8988T (cell line): Measurements from ENCODE around the gene CENATAC.
A peak's percentile ranks its signal among the peaks of the same experiment; 100 is the strongest.
"Not testable (repeated sequence)": the region's sequence is repeated elsewhere in the genome, so short reads cannot be mapped to it uniquely, and the experiment has no call there.

Experiments
- DNase-seq: peaks from one replicate; pipeline ENCODE4 v3.0.0; 2011

CENATAC gene, protein sequence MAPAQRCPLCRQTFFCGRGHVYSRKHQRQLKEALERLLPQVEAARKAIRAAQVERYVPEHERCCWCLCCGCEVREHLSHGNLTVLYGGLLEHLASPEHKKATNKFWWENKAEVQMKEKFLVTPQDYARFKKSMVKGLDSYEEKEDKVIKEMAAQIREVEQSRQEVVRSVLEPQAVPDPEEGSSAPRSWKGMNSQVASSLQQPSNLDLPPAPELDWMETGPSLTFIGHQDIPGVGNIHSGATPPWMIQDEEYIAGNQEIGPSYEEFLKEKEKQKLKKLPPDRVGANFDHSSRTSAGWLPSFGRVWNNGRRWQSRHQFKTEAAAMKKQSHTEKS

GRCh38 chr11:118997627-118998387 lies at the start of gene CENATAC:
Gene CENATAC (plus strand): TSS chr11:118998138. CDS start chr11:118998198, 60 bp downstream.
- peak; percentile 98 for DNase-seq

DNA sequence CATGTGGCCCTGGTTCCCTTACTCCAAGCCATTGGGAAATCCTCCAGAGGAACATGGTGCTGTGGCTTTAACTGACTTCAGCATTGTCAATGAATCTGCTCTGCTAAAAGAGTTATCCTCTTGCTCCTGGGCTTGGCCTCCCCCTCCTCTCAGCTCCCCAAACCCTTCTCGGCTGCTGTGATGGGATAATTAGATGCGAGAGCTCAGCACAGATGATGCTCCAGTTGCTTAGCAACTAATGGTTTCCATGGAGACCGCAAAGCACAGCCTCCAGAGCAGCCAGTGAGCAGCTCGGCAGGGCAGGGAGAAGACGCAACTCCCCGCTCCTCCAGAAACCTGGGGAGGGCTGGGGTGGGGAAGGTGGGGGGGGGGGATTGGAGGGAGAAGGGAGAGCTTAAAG lies 44.7 kb upstream of the CENATAC start:
- no peak for DNase-seq

GRCh38 chr11:118953976-118954375 lies 44.0 kb upstream of the CENATAC start:
- not testable (repeated sequence) for DNase-seq

DNA sequence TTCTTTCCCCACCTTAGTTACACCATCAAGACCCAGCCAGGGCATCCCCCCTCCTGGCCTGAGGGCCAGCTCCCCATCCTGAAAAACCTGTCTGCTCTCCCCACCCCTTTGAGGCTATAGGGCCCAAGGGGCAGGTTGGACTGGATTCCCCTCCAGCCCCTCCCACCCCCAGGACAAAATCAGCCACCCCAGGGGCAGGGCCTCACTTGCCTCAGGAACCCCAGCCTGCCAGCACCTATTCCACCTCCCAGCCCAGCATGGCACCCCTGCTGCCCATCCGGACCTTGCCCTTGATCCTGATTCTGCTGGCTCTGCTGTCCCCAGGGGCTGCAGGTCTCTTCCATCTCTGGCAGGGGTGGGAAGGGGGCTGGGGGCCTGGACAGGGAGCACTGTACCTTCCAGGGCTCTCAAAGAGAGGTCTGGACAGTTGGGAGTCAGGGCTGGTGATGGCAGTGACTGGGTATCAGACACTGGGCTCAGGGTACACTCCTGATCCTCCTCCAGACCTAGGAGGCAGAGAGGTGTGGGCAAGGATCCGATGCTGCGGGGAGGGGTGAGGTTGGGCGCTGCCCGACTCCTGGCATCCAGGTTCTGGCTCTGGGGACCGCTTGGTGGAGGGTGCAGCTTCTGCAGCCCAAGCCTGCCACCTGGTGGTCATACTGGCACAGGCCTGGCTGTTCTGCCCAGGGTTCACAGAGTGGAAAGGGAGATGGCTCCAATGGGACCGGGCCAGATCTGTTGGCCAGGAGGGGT lies 41.7 kb upstream of the CENATAC start, which contains the start of gene UPK2:
Gene UPK2, plus strand, starts transcription at position 205 of the 753 bp plus-strand sequence. Its CDS starts 53 bp downstream, at position 258.
- DNase-seq, result peak; percentile 97

- no peak for DNase-seq
Observed at GRCh38 chr11:118956847-118957469, 41.0 kb upstream of the CENATAC start.

DNA sequence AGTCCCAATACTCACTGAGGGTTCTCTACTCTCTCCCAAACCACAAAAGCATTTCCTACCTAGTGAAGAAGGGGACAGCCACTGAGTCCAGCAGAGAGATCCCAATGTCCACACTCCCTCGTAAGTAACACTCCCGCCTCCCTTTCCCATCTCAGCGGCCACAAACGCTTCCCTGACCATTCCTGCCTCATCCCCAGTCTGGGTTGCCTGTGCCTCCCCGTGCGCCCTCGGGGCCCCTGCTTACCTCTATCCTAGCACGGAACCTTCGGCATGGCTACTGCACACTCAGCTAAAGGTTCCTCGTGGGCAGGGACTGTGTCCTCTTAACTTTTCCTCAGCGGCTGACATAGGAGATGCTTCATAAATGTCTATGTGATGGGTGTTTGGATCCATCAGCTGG lies 40.4 kb upstream of the CENATAC start:
- no peak for DNase-seq

DNA sequence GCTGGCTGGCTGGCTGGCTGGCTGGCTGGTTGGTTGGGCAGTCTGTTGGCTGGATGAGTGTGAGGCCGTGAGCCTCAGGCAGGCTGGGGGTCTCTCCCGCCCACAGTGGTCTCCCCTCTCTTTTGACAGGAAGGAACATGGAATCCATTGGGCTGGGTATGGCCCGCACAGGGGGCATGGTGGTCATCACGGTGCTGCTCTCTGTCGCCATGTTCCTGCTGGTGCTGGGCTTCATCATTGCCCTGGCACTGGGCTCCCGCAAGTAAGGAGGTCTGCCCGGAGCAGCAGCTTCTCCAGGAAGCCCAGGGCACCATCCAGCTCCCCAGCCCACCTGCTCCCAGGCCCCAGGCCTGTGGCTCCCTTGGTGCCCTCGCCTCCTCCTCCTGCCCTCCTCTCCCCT lies 40.0 kb upstream of the CENATAC start:
- no peak for DNase-seq

GRCh38 chr11:118958577-118958976 lies 39.4 kb upstream of the CENATAC start:
- no peak for DNase-seq

DNA sequence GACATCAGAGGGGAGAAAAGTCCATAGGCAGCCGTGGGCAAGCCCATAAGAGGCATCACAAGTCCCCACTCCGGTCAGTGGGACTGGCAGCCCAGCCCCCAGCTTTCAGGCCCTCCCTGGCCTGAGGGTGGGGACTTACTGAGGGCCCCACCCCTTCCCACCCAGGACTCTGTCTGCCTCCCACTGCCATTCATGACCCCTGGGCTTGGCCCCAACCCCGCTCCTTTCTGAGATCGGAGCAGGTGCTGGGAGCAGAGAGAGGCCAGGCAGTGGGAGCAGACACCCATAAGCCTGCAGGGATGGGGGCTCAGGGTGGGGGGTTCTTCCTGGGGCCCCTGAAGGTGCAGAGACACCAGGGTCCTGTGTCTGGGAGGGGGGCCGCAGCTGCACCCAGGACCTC lies 36.7 kb upstream of the CENATAC start:
- DNase-seq, result no peak

DNA sequence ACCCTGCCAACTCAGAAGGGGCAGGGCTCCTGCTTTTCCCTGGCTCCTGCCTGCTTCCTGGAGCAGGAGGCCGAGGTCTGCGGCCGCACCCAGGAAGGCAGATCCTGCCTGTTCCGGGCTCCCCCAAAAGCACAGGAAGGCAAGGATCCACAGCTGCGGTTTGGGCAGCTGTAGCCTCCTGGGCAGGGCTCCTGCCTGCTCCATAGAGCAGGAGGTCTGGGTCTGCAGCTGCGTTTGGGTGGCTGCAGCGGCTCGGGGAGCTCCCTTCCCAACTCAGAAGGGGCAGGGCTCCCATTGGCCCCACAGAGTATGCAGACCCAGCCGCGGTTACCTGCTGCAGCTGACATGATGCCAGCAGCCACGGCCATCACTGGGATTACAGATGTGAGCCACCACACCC lies 36.3 kb upstream of the CENATAC start:
- DNase-seq, result no peak

DNA sequence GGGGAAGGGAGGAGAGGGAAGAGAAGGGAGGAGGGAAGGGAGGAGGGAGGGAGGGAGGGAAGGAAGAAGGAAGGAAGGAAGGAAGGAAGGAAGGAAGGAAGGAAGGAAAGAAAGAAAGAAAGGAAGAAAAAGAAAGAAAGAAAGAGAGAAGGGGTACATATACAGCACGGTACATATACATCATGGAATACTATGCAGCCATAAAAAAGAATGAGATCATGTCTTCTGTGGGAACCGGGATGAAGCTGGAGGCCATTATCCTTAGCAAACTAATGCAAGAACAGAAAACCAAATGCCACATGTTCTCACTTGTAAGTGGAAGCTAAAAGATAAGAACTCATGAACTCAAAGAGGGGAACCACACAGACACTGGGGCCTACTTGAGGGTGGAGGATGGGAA lies 28.4 kb upstream of the CENATAC start:
- not testable (repeated sequence) for DNase-seq

- no peak for DNase-seq
Observed at GRCh38 chr11:118971646-118972045, 26.3 kb upstream of the CENATAC start, which contains the start of gene FOXR1. Gene FOXR1 (plus strand): TSS chr11:118971761. CDS start chr11:118971932, 171 bp downstream.

DNA sequence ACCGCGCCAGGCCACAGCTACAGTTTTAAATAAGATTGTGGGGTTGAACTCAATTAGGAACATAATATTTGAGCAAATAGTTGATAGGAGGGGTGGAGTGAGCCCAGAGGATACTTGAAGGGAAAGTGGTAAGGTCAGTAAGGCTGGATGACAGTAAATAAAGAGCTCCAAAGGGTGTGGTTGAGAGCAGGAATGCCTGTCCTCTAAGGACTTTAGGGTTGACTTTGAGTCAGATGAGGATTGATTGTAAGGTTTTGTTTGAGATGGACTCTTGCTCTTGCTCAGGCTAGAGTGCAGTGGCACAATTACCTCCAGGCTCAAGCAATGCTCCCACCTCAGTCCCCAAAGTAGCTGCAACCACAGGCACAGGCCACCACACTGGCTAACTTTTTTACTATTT lies 24.0 kb upstream of the CENATAC start:
- no peak for DNase-seq

- no peak for DNase-seq
Observed at GRCh38 chr11:118975771-118976709, 21.9 kb upstream of the CENATAC start.

- no peak for DNase-seq
Observed at GRCh38 chr11:118979434-118979833, 18.5 kb upstream of the CENATAC start.

GRCh38 chr11:118980191-118980881 lies 17.6 kb upstream of the CENATAC start:
- DNase-seq, result no peak

DNA sequence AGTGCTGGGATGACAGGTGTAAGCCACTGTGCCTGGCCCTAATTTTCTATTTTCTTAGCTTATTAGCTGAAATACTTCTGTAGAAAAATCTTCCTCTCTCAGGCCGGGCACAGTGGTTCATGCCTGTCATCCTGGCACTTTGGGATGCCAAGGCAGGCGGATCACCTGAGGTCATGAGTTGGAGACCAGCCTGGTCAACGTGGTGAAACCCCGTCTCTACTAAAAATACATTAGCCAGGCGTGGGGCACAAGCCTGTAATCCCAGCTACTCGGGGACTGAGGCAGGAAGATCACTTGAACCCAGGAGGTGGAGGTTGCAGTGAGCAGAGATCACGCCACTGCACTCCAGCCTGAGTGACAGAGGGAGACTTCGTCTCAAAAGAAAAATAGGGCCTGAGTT lies 13.6 kb upstream of the CENATAC start:
- DNase-seq, result not testable (repeated sequence)

- no peak for DNase-seq
Observed at GRCh38 chr11:118984825-118985224, 13.1 kb upstream of the CENATAC start.

DNA sequence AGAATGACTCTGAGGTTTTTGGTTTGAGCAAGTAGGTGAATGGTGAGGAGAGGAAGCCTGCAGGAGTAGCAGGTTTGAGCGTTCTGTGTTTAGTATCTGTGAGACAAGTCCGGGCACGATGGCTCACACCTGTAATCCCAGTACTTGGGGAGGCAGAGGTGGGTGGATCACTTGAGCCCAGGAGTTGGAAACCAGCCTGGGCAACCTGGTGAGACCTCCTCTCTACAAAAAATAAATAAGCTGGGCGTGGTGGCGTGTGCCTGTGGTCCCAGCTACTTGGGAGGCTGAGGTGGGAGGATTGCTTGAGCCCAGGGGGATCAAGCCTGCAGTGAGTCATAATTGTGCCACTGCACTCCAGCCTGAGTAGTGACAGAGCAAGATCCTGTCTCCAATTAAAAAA lies 9.7 kb upstream of the CENATAC start:
- DNase-seq, result no peak

- DNase-seq, result not testable (repeated sequence)
Observed at GRCh38 chr11:118991486-118992038, 6.4 kb upstream of the CENATAC start.
